HEK293T (cell line): Measurements from ENCODE around the gene PFKL.

ENCODE experiments used
- CTCF ChIA-PET: fragments of 350-600 bp; formaldehyde crosslinking; extraction: SDS; loops from one replicate; lab custom pipeline; 2021; ENCODE audit warnings: antibody characterized with exemption, inconsistent platforms; lab: Yijun Ruan, JAX
- POLR2A ChIA-PET: fragments of 350-600 bp; formaldehyde crosslinking; extraction: SDS; loops from one replicate; lab custom pipeline; 2020; ENCODE audit warnings: antibody characterized with exemption, inconsistent platforms; lab: Yijun Ruan, JAX
- DNase-seq: peaks from one replicate; pipeline ENCODE4 v3.0.0; 2012; ENCODE audit warnings: mixed read lengths; ENCODE audit errors: extremely low spot score
- ARNT ChIP-seq: fragments of 450-650 bp; IDR thresholded peaks from 2 replicates; pipeline ENCODE4 v1.6.1; 2017; ENCODE audit warnings: mild to moderate bottlenecking
- BHLHE40 ChIP-seq: fragments of 450-650 bp; IDR thresholded peaks from 2 replicates; pipeline ENCODE4 v1.6.1; 2016; ENCODE audit warnings: mild to moderate bottlenecking, moderate library complexity, borderline replicate concordance
- CTBP1 ChIP-seq: fragments of 450-650 bp; IDR thresholded peaks from 2 replicates; pipeline ENCODE4 v1.6.1; 2016; ENCODE audit warnings: borderline replicate concordance
- ELF4 ChIP-seq: fragments of 450-650 bp; IDR thresholded peaks from 2 replicates; pipeline ENCODE4 v1.6.1; 2017; ENCODE audit warnings: antibody characterized with exemption
- FOXA1 ChIP-seq: fragments of 450-650 bp; IDR thresholded peaks from 2 replicates; pipeline ENCODE4 v1.6.1; 2016; ENCODE audit warnings: mild to moderate bottlenecking
- FOXK2 ChIP-seq: fragments of 450-650 bp; IDR thresholded peaks from 2 replicates; pipeline ENCODE4 v1.6.1; 2016; ENCODE audit warnings: mild to moderate bottlenecking
- FOXM1 ChIP-seq: fragments of 450-650 bp; IDR thresholded peaks from 2 replicates; pipeline ENCODE4 v1.6.1; 2017; ENCODE audit warnings: mild to moderate bottlenecking, borderline replicate concordance
- HDGF ChIP-seq: fragments of 450-650 bp; IDR thresholded peaks from 2 replicates; pipeline ENCODE4 v1.6.1; 2017; ENCODE audit warnings: antibody characterized with exemption, borderline replicate concordance
- L3MBTL2 ChIP-seq: fragments of 450-650 bp; conservative IDR thresholded peaks from 2 replicates; pipeline ENCODE4 v1.6.1; 2016; ENCODE audit warnings: mild to moderate bottlenecking
- LEF1 ChIP-seq: fragments of 450-650 bp; IDR thresholded peaks from 2 replicates; pipeline ENCODE4 v1.6.1; 2017; ENCODE audit warnings: mild to moderate bottlenecking, borderline replicate concordance
- NFRKB ChIP-seq: fragments of 450-650 bp; IDR thresholded peaks from 2 replicates; pipeline ENCODE4 v1.6.1; 2016; ENCODE audit warnings: mild to moderate bottlenecking, moderate library complexity
- SP1 ChIP-seq: fragments of 450-650 bp; IDR thresholded peaks from 2 replicates; pipeline ENCODE4 v1.6.1; 2017
- SUZ12 ChIP-seq: fragments of 450-650 bp; IDR thresholded peaks from 2 replicates; pipeline ENCODE4 v1.6.1; 2016; ENCODE audit warnings: mild to moderate bottlenecking
- TARDBP ChIP-seq: fragments of 450-650 bp; IDR thresholded peaks from 2 replicates; pipeline ENCODE4 v1.6.1; 2016
- ZNF384 ChIP-seq: fragments of 450-650 bp; IDR thresholded peaks from 2 replicates; pipeline ENCODE4 v1.6.1; 2016
- TF ChIP-seq, protein P1 (sequence below): fragments of 450-650 bp; IDR thresholded peaks from 2 replicates; pipeline ENCODE4 v1.6.1; 2016

PFKL gene

DNA sequence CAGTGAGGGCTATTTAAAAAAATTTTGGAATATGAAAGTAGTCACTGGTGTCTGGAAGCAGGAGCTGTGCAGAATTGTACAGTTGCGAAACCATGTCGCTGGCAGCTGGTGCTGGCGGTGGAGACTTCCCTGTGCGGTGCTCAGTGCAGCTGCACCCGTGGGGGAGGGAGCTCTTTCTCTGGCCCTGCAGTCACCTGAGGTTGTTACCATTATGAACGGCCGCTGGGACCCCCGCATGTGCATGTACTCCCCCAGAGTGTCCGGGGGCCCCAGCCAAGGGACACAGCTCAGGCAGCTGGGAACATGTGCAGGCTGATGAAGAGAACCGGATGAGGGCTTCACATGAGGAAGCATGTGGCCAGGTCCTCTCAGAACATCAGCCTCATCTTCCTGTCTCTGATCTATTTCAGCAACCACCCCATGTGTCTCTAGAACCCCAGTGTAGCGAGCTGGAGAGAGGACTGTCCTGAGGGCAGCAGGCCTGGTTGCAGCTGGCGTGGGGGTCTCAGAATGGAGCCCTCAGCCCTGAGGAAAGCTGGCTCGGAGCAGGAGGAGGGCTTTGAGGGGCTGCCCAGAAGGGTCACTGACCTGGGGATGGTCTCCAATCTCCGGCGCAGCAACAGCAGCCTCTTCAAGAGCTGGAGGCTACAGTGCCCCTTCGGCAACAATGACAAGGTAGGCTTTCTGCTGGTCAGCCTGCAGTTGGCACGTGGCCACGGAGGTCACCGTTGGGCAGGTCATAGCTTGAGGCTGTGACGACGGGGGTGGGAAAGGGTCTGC is 53.5 kb downstream of the PFKL start, which contains the start of gene TRPM2:
Gene TRPM2, plus strand, starts transcription at position 431 of the 780 bp plus-strand sequence. Its CDS starts 80 bp downstream, at position 511.
- TF ChIP-seq HDGF: no peak
- TF ChIP-seq ZNF384: no peak
- no peak for TF ChIP-seq TARDBP
- TF ChIP-seq, protein P1, sequence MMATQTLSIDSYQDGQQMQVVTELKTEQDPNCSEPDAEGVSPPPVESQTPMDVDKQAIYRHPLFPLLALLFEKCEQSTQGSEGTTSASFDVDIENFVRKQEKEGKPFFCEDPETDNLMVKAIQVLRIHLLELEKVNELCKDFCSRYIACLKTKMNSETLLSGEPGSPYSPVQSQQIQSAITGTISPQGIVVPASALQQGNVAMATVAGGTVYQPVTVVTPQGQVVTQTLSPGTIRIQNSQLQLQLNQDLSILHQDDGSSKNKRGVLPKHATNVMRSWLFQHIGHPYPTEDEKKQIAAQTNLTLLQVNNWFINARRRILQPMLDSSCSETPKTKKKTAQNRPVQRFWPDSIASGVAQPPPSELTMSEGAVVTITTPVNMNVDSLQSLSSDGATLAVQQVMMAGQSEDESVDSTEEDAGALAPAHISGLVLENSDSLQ: no peak
- no peak for TF ChIP-seq FOXA1
- TF ChIP-seq L3MBTL2: no peak
- TF ChIP-seq SUZ12: no peak
- TF ChIP-seq ELF4: no peak
- no peak for TF ChIP-seq CTBP1
- TF ChIP-seq FOXK2: no peak
- no peak for TF ChIP-seq SP1
- no peak for TF ChIP-seq NFRKB
- TF ChIP-seq LEF1: no peak
- TF ChIP-seq FOXM1: no peak
- TF ChIP-seq BHLHE40: no peak
- no peak for TF ChIP-seq ARNT
- CTCF ChIA-PET: interaction anchor here (0.6 kb wide), 1 partner anchor 1872 kb away, joined by 3 read pairs; no protein-coding TSS in a partner anchor
- no peak for DNase-seq

DNA sequence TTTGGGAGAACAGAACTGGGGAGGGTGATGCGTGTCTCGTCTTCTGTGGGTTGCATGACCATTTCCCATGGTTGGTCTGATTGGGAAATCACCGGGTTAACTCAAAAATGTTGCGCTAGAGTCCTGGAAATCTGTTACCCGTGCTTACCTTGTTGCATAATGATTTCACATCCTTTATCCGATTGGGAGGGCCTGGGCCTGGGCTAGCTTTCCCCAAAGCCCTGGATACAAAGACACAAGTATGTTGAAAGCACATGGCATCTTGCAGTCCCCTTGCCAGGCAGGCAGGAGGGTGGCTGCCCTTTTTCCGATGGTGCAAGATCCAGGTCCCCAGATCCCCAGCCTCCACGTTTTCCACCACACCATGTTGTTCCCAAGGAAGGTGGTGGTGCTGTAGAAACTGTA is 54.1 kb downstream of the PFKL start:
- DNase-seq: no peak
- CTCF ChIA-PET: interaction anchor here (0.6 kb wide), 1 partner anchor 1871 kb away, joined by 3 read pairs; no protein-coding TSS in a partner anchor
- POLR2A ChIA-PET: interaction anchor here (1.3 kb wide), 1 partner anchor 15 kb away, joined by 3 read pairs; the partner anchor contains the start of gene CFAP410
- no peak for TF ChIP-seq BHLHE40

More for the DNA sequence above, 53.5 kb downstream of the PFKL start, which contains the start of gene TRPM2:
- POLR2A ChIA-PET: interaction anchor here (1.3 kb wide), 1 partner anchor 14 kb away, joined by 3 read pairs; the partner anchor contains the start of gene CFAP410

DNA sequence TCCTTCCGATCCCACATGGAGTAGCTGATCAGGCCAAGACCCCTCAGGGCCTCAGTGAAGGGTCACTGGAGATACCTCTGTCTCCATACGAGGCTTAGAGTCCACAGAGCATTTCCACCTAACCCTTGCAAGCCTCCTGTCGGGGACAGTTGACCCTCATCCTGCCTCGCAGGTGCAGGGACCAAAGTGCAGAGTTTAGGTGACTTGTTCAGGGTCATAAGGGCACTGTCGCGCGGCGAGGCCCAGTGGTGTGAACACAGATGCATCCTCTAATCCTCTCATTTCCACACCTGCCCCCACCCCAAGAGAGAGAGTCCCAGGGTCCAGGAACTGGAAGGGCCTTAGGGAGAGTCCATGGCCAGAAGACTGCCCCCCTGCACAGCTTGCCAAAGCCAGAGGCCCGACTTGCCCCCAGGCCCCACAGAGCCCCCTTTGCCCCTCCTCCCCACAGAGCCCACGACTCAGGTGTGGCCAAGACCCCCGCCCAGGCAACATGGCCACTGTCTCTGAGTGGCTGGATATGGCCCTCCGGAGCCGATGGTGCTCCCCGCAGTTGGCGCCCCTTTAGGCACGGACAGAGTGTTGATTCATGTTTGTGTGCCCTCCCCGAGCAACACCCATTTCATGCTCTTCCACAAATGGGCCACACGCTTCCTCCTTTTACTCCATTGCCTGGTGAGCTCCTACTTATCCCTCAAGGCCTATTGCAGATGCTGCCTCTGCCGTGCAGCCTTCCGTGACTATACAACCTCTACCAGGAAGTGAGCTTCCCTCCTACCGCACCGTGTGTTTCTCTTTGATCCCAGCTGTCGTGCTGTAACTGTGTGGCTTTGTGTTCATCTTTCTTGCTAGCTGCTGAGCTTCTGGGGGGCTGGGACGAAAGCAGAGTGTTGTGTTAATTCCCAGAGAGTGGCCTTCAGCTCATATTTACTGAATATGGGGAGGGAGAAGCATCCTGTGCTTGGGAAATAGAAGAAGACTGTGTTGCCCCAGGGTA is 55.2 kb downstream of the PFKL start:
- TF ChIP-seq CTBP1 (no peak), SUZ12 (no peak), SP1 (no peak), HDGF (no peak), FOXA1 (no peak), ZNF384 (no peak), LEF1 (no peak), NFRKB (no peak), ARNT (no peak), BHLHE40 (no peak), TARDBP (no peak), FOXK2 (no peak), ELF4 (no peak), L3MBTL2 (no peak), FOXM1 (no peak)
- TF ChIP-seq, protein P1: no peak
- DNase-seq: no peak
- CTCF ChIA-PET: no interaction called here
- POLR2A ChIA-PET: no interaction called here

DNA sequence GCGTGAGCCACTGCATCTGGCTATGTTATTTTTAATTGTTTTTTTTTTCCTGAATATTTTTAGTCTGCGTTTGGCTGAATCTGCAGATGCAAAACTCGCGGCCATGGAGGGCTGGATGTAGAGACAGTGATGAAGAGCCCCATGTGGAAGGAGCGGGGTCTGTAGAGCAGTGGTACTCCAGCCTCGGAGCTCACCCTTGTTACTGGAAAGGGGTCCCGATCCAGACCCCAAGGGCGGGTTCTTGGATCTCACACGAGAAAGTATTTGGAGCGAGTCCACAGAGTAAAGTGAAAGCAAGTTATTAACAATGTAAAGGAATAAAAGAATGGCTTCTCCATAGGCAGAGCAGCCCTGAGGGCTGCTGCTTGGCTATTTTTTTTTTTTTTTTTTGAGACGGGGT is 56.3 kb downstream of the PFKL start:
- TF ChIP-seq, protein P1: no peak
- TF ChIP-seq CTBP1 (no peak), FOXA1 (no peak), L3MBTL2 (no peak), FOXM1 (no peak), NFRKB (no peak), HDGF (no peak), FOXK2 (no peak), LEF1 (no peak), SUZ12 (no peak), BHLHE40 (no peak)
- ChIA-PET CTCF (no interaction called here), POLR2A (no interaction called here)
- DNase-seq: no peak

DNA sequence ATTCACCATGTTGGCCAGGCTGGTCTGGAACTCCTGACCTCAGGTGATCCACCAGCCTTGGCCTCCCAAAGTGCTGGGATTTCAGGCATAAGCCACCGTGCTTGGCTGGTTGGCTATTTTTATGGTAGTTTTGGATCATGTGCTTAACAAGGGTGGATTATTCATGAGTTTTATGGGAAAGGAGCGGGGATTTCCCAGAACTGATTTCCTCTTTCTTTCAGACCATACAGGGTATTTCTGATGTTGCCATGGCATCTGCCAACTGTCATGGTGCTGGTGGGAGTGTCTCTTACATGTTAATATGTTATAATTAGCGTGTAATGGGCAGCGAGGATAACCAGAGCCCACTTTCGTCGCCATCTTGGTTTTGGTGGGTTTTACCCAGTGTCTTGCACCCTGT is 56.8 kb downstream of the PFKL start:
- TF ChIP-seq NFRKB: no peak
- TF ChIP-seq L3MBTL2: no peak
- TF ChIP-seq LEF1: no peak
- TF ChIP-seq FOXK2: no peak
- no peak for TF ChIP-seq HDGF
- no peak for TF ChIP-seq BHLHE40
- TF ChIP-seq CTBP1: no peak
- TF ChIP-seq TARDBP: no peak
- TF ChIP-seq ARNT: no peak
- DNase-seq: no peak
- CTCF ChIA-PET: no interaction called here
- POLR2A ChIA-PET: no interaction called here
